Cardiac muscle cell (in vitro differentiated cells and primary cell): Measurements from ENCODE around the gene CH25H. TPM values are rescaled to one million over a fixed set of nuclear protein-coding genes. Genes with fewer than 3 reads are reported as not detected.
"Not testable (repeated sequence)": the region's sequence is repeated elsewhere in the genome, so short reads cannot be mapped to it uniquely, and the experiment has no call there.

Experiments
- DNase-seq, 2 donors: peaks; one replicate each; pipeline versions ENCODE4 v3.0.0 to v3.0.0-alpha.2; 2010 to 2017; ENCODE audit warnings: low read depth in 1 of 2, low spot score in 1 of 2
- H3K27ac ChIP-seq: fragments of 200-600 bp; sonication (generic); 2 replicates; pipeline ENCODE4 v1.5.1; 2016
- H3K27me3 ChIP-seq: fragments of 200-600 bp; sonication (generic); 2 replicates; pipeline ENCODE4 v1.6.0; 2016; ENCODE audit warnings: control low read depth
- H3K36me3 ChIP-seq: fragments of 200-600 bp; sonication (generic); 2 replicates; pipeline ENCODE4 v1.5.1; 2016; ENCODE audit warnings: control low read depth
- H3K4me1 ChIP-seq: fragments of 200-600 bp; sonication (generic); 2 replicates; pipeline ENCODE4 v1.8.1; 2017; ENCODE audit warnings: low read depth, mild to moderate bottlenecking, mixed run types
- H3K4me3 ChIP-seq: fragments of 200-600 bp; sonication (generic); 2 replicates; pipeline ENCODE4 v1.5.1; 2016; ENCODE audit warnings: mild to moderate bottlenecking
- H3K9me3 ChIP-seq: fragments of 200-600 bp; sonication (generic); 2 replicates; pipeline ENCODE4 v1.5.1; 2017; ENCODE audit warnings: low read depth, mild to moderate bottlenecking, control low read depth
- polyA plus RNA-seq: library from polyadenylated mRNA; unstranded; fragments of >200 nt; fragmentation: Nextera tagmentation; extraction: Ambion mirVana; gene quantifications from 2 replicates; pipeline ENCODE4 v1.2.1, GENCODE V29; 2016
- total RNA-seq: library from RNA; depleted of rRNA; stranded (reverse); fragments of >200 nt; gene quantifications from 2 replicates; pipeline ENCODE4 v1.2.3, GENCODE V29; 2016
- TF ChIP-seq, protein P1 (sequence below): IDR thresholded peaks from 2 replicates; pipeline ENCODE4 v1.5.1; 2012; ENCODE audit warnings: low read depth, mild to moderate bottlenecking, low read length

CH25H gene
- total and polyA plus RNA-seq, 2 experiments from 2014 or later = not detected

DNA sequence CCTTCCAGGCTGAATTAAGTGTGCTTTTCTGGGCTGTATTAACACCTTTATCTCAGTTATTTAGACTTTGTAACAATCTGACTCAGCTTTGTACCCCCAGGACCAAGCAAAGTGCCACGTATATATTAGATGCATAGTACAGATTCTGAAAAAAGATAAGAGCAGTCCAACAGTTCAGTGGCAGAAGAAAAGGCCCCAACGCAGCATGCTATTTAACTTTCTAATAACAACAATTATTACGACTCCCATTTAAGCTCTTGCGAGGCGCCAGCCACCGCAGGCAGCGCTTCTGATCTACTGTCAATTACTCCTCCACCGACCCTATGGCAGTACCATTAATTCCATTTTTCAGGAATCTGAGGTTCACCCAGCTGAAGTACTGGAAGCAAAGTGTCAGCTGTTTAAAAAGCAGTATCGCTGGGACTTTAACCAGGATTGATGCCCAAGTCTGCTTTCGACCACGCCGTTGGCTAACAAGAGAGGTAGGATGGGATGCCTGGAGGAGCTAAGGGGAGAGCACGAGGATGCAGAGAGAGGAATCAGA lies 43.8 kb upstream of the CH25H start:
- Histone ChIP-seq H3K4me3 (peak overlapping the region; percentile 46), H3K9me3 (no peaks in the 10 kb centered on the region), H3K36me3 (no peaks in the 10 kb centered on the region), H3K4me1 (no peaks in the 10 kb centered on the region), H3K27ac (no peak overlapping the region), H3K27me3 (no peaks in the 10 kb centered on the region)
- DNase-seq = no peak
- TF ChIP-seq, protein P1, sequence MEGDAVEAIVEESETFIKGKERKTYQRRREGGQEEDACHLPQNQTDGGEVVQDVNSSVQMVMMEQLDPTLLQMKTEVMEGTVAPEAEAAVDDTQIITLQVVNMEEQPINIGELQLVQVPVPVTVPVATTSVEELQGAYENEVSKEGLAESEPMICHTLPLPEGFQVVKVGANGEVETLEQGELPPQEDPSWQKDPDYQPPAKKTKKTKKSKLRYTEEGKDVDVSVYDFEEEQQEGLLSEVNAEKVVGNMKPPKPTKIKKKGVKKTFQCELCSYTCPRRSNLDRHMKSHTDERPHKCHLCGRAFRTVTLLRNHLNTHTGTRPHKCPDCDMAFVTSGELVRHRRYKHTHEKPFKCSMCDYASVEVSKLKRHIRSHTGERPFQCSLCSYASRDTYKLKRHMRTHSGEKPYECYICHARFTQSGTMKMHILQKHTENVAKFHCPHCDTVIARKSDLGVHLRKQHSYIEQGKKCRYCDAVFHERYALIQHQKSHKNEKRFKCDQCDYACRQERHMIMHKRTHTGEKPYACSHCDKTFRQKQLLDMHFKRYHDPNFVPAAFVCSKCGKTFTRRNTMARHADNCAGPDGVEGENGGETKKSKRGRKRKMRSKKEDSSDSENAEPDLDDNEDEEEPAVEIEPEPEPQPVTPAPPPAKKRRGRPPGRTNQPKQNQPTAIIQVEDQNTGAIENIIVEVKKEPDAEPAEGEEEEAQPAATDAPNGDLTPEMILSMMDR = no peak

DNA sequence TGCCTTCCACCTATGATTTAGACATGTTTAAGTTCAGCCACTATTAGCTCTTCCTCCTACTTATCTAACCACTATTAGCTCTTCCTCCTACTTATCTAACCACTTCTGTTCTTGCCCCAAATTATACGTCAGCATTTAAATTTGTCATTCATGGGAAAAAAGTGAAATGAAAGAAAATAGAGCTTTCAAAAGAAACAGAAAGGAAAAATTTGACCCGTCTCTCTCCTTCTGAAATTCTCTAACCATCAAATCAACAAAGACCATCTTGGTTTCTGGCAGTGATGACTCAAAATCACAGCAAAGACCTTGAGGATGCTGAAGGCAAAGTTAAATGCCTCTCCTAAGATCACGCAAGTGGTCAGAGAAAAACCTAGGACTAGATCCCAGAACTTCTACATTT lies 41.9 kb upstream of the CH25H start:
- Histone ChIP-seq H3K4me3 (no peak overlapping the region), H3K9me3 (no peaks in the 10 kb centered on the region), H3K36me3 (no peaks in the 10 kb centered on the region), H3K27ac (no peak overlapping the region), H3K4me1 (no peaks in the 10 kb centered on the region), H3K27me3 (no peaks in the 10 kb centered on the region)
- TF ChIP-seq, protein P1 = no peak
- no peak for DNase-seq

DNA sequence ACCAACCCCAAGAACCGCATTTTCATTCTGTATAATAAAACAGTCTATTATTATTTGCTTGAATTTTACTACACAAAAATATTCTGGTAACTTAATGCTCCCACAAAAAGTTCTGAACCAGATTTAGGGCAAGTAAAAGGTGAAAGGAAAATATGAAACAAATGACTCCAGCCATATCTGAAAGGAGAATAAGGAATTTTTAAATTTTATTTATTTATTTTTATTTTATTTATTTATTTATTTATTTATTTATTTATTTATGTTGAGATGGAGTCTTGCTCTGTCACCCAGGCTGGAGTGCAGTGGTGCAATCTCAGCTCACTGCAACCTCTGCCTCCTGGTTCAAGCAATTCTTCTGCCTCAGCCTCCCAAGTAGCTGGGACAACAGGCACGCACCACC lies 40.5 kb upstream of the CH25H start:
- not testable (repeated sequence) for H3K4me3 ChIP-seq, H3K4me1 ChIP-seq, H3K27me3 ChIP-seq, DNase-seq, H3K36me3 ChIP-seq, H3K9me3 ChIP-seq, H3K27ac ChIP-seq

DNA sequence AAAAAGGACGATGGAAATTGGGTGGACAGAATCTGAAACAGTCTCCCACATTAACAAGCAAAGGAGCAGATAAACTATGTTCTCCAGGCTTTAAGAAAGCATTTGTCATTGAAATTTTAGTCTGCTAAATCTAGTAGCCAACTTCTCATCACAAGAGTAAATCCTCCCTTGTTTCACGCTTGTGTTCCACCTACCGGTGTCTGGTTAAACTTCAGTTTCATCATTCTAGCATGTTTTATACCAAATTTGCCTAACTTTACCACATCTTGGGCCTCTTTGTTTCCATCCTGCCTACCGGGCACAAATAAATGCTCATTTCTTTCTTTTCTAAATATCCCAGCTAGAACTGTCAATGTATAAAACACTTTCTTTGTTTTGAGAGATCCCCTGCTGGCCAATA lies 38.7 kb upstream of the CH25H start:
- no peak for DNase-seq
- TF ChIP-seq, protein P1 = no peak
- Histone ChIP-seq H3K4me1 (no peaks in the 10 kb centered on the region), H3K27ac (no peak overlapping the region), H3K4me3 (no peak overlapping the region), H3K36me3 (no peaks in the 10 kb centered on the region), H3K9me3 (no peaks in the 10 kb centered on the region), H3K27me3 (peaks cover 4% of the 10 kb centered on the region)

DNA sequence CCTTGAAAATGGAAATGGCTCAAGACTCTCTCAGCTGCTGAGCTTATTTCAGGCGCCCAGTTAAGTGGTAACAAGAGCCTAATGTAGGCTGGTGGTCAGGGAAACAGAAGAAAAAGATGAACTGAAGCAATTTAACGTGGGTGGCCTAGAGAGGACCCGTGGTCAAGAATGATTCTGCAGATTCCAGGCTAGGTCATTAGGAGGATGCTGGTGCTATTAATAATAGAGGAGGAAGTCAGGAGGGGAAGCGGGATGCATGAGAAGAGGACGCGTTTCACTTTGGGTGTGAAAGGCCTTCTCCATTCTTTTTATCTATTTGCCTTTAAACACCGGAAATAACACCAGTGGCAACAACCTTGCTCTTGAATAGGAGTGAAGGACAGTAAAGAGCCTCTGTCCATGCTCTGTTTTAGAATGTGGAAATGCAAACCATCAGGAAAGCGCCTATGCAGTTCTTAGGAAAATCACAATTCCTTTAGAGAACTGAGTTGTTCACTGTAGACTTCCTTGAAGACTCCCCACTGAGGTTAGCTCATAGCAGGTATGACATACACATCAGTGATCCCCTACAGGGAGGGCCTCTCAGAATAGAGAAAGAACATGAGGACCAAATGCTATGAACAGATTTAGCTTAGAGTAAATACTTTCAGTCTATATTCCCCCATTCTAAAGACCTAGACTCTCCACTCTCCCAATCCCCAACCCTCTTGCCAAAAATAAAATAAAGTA lies 35.9 kb upstream of the CH25H start:
- Histone ChIP-seq H3K27ac (no peak overlapping the region), H3K36me3 (no peaks in the 10 kb centered on the region), H3K4me3 (no peak overlapping the region), H3K27me3 (peaks cover 4% of the 10 kb centered on the region), H3K9me3 (no peaks in the 10 kb centered on the region), H3K4me1 (no peaks in the 10 kb centered on the region)
- TF ChIP-seq, protein P1 = no peak
- DNase-seq = no peak

DNA sequence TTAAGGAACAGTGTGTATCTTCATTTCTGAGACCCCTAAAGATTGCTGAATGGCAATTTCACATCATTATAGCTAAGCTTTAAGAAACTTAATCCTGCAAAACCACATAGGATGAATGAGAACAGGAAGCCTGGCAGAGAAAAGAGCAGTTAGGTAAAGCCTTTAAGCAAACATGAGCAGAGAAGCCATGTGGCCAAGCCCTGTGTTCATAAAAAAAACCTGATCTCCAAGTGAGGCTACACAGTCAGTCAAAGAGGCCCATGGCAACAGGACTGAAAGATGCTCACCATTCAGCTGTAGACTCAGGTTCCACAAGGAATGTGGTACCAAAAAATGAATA lies 35.2 kb upstream of the CH25H start:
- Histone ChIP-seq H3K4me1 (no peaks in the 10 kb centered on the region), H3K9me3 (no peaks in the 10 kb centered on the region), H3K36me3 (no peaks in the 10 kb centered on the region), H3K4me3 (no peak overlapping the region), H3K27ac (no peak overlapping the region), H3K27me3 (peaks cover 9% of the 10 kb centered on the region)
- DNase-seq = no peak
- TF ChIP-seq, protein P1 = no peak
